K562 (cell line): ENCODE measurements around the gene OR2H2. TPM values are rescaled to one million over a fixed set of nuclear protein-coding genes. Genes with fewer than 3 reads are reported as not detected.

Experiments used
- ATAC-seq: fragments of 200-7000 bp; cut with Tn5 transposase; 3 replicates; pipeline ENCODE4 v1.9.1; 2020; ENCODE audit warnings: moderate library complexity
- BruUV-seq: library from RNA; stranded (reverse); fragments of 400-500 nt; replicated peaks from 2 replicates; lab custom pipeline; 2021; lab: Mats Ljungman, UMichigan
- CTCF ChIA-PET: fragments of 300-600 bp; formaldehyde crosslinking; extraction: SDS; loops from one replicate; lab custom pipeline; 2021; ENCODE audit warnings: low intra/inter-chr PET ratio; lab: Yijun Ruan, JAX
- POLR2A ChIA-PET: fragments of 300-600, 350-650 bp; sonication (Branson Sonifier 250); formaldehyde crosslinking; extraction: SDS; loops from one replicate; lab custom pipeline; 2021; ENCODE audit warnings: antibody characterized with exemption, inconsistent platforms; lab: Yijun Ruan, JAX
- DNase-seq, 4 experiments: peaks; one replicate each; pipeline versions ENCODE4 v3.0.0 to v3.0.0-alpha.2; 2011 to 2018; ENCODE audit warnings: low spot score in 3 of 4, mixed read lengths in 3 of 4; ENCODE audit errors: extremely low read depth in 1 of 4
- FAIRE-seq: peaks from 2 replicates; lab custom pipeline; 2011; peaks lifted over from hg19 to GRCh38; lab: Jason Lieb, UNC
- H2AFZ ChIP-seq: 2 replicates; pipeline ENCODE4 v1.6.0; 2011; ENCODE audit warnings: low read depth, low read length, control low read depth, inconsistent platforms
- H3K27ac ChIP-seq: fragments of 200-600 bp; 3 replicates; pipeline ENCODE4 v1.8.0; 2011; ENCODE audit warnings: low read depth, mild to moderate bottlenecking, control low read depth, inconsistent platforms, low read length, moderate library complexity, mixed read lengths; ENCODE audit errors: extremely low read depth
- H3K27me3 ChIP-seq, 2 experiments: fragments of 300-600 bp in 1 of 2; 2 replicates in 1 of 2; 3 replicates in 1 of 2; pipeline versions ENCODE4 v1.6.0 to v1.8.0; 2011; ENCODE audit warnings: inconsistent platforms in 2 of 2, low read length in 2 of 2, mild to moderate bottlenecking in 1 of 2, mixed read lengths in 1 of 2, moderate library complexity in 1 of 2; ENCODE audit not compliant: control insufficient read depth in 2 of 2, insufficient read depth in 2 of 2
- H3K36me3 ChIP-seq: fragments of 300-600 bp; 3 replicates; pipeline ENCODE4 v1.8.0; 2011; ENCODE audit warnings: mild to moderate bottlenecking, low read length, inconsistent platforms; ENCODE audit not compliant: control insufficient read depth, insufficient read depth
- H3K4me1 ChIP-seq, 2 experiments: fragments of 200-600 bp in 1 of 2; replicated peaks in 1 of 2; 2 replicates in 1 of 2; 3 replicates in 1 of 2; pipeline versions ENCODE4 v1.5.1 to v1.8.0; 2011; ENCODE audit warnings: inconsistent platforms in 2 of 2, low read length in 2 of 2, mild to moderate bottlenecking in 1 of 2, mixed read lengths in 1 of 2, moderate library complexity in 1 of 2; ENCODE audit not compliant: control insufficient read depth in 2 of 2, insufficient read depth in 2 of 2
- H3K4me2 ChIP-seq: 2 replicates; pipeline ENCODE4 v1.6.1; 2011; ENCODE audit warnings: low read length, control low read depth, inconsistent platforms, mixed read lengths; ENCODE audit not compliant: insufficient read depth
- H3K4me3 ChIP-seq: fragments of 200-600 bp; sonication (generic), shearing (Covaris generic); 2 replicates; pipeline ENCODE4 v1.5.1; 2016; ENCODE audit warnings: control low read depth, inconsistent platforms
- H3K79me2 ChIP-seq: fragments of 200-600 bp; 3 replicates; pipeline ENCODE4 v1.8.0; 2011; ENCODE audit warnings: low read length, inconsistent platforms; ENCODE audit not compliant: control insufficient read depth, insufficient read depth
- H3K9ac ChIP-seq, 2 experiments: 2 replicates each; pipeline versions ENCODE4 v1.6.0 to v1.6.1; 2011; ENCODE audit warnings: low read depth in 2 of 2, low read length in 2 of 2, control low read depth in 1 of 2, inconsistent platforms in 1 of 2, mild to moderate bottlenecking in 1 of 2, mixed read lengths in 1 of 2; ENCODE audit not compliant: insufficient read depth in 1 of 2
- H3K9me1 ChIP-seq: one replicate; pipeline ENCODE4 v1.6.0; 2011; ENCODE audit warnings: inconsistent platforms, mild to moderate bottlenecking, low read length, moderate library complexity; ENCODE audit not compliant: control insufficient read depth, insufficient read depth
- H3K9me3 ChIP-seq: replicated peaks from 2 replicates; pipeline ENCODE4 v1.5.1; 2011; ENCODE audit warnings: low read depth, low read length, inconsistent platforms; ENCODE audit not compliant: control insufficient read depth, insufficient read depth
- H4K20me1 ChIP-seq: replicated peaks from 2 replicates; pipeline ENCODE4 v1.6.1; 2011; ENCODE audit warnings: low read length, inconsistent platforms, mixed read lengths; ENCODE audit not compliant: control insufficient read depth, insufficient read depth
- CAMTA2 ChIP-seq: fragments of 250-450 bp; sonication (Bioruptor Pico); conservative IDR thresholded peaks from 2 replicates; pipeline ENCODE4 v1.5.1; 2022
- CBX3 ChIP-seq, 2 experiments: IDR thresholded peaks; 1 replicate in 1 of 2; 2 replicates in 1 of 2; pipeline ENCODE4 v1.6.1; 2012; ENCODE audit warnings: inconsistent platforms in 2 of 2, low read length in 2 of 2, borderline replicate concordance in 1 of 2, control low read depth in 1 of 2
- CEBPG ChIP-seq, 3 experiments: fragments of 200-800 bp in 1 of 3; sonication (Bioruptor generic) in 1 of 3; sonication (generic) in 1 of 3; formaldehyde crosslinking in 1 of 3; IDR thresholded peaks in 2 of 3; conservative IDR thresholded peaks in 1 of 3; 2 replicates each; pipeline versions ENCODE4 v1.6.1 to v1.8.0; 2016 to 2022; ENCODE audit warnings: missing compliant biosample characterization in 2 of 3, missing genetic modification characterization in 2 of 3, mild to moderate bottlenecking in 1 of 3, missing genetic modification reagents in 1 of 3
- FOXM1 ChIP-seq, 2 experiments: fragments of 450-650 bp in 1 of 2; sonication (generic) in 1 of 2; formaldehyde crosslinking in 1 of 2; IDR thresholded peaks; 2 replicates each; pipeline versions ENCODE4 v1.6.1 to v1.9.0; 2017 to 2022; ENCODE audit warnings: low read depth in 2 of 2, mild to moderate bottlenecking in 2 of 2, missing genetic modification reagents in 1 of 2, moderate library complexity in 1 of 2
- KHSRP ChIP-seq: fragments of 450-650 bp; IDR thresholded peaks from 2 replicates; pipeline ENCODE4 v1.6.1; 2017
- KLF13 ChIP-seq: fragments of 450-650 bp; IDR thresholded peaks from 2 replicates; pipeline ENCODE4 v1.6.1; 2016; ENCODE audit warnings: missing genetic modification characterization, low read depth, mild to moderate bottlenecking, missing compliant biosample characterization, moderate library complexity, borderline replicate concordance
- MTA1 ChIP-seq: fragments of 450-650 bp; IDR thresholded peaks from 2 replicates; pipeline ENCODE4 v1.6.1; 2017; ENCODE audit warnings: borderline replicate concordance
- SREBF1 ChIP-seq: fragments of 150-350 bp; IDR thresholded peaks from 2 replicates; pipeline ENCODE4 v1.6.1; 2014; ENCODE audit warnings: antibody characterized with exemption, low read depth, low read length, borderline replicate concordance
- THRAP3 ChIP-seq: fragments of 450-650 bp; IDR thresholded peaks from 2 replicates; pipeline ENCODE4 v1.6.1; 2016; ENCODE audit warnings: mild to moderate bottlenecking, inconsistent platforms, borderline replicate concordance
- THRB ChIP-seq: fragments of 450-650 bp; formaldehyde crosslinking; conservative IDR thresholded peaks from 2 replicates; pipeline ENCODE4 v1.4.0; 2022; ENCODE audit warnings: mild to moderate bottlenecking, missing genetic modification characterization
- ZNF354B ChIP-seq: fragments of 250-450 bp; sonication (Bioruptor Pico); IDR thresholded peaks from 2 replicates; pipeline ENCODE4 v1.4.0; 2020
- ZNF551 ChIP-seq: fragments of 250-450 bp; sonication (Bioruptor Pico); IDR thresholded peaks from 2 replicates; pipeline ENCODE4 v1.5.0; 2021; ENCODE audit warnings: mild to moderate bottlenecking, moderate library complexity
- ZNF707 ChIP-seq: fragments of 250-450 bp; sonication (Bioruptor Pico); conservative IDR thresholded peaks from 2 replicates; pipeline ENCODE4 v1.8.0; 2022; ENCODE audit warnings: inconsistent platforms, mild to moderate bottlenecking, moderate library complexity
- ZNF75A ChIP-seq: fragments of 450-650 bp; formaldehyde crosslinking; IDR thresholded peaks from 2 replicates; pipeline ENCODE4 v1.4.0; 2020; ENCODE audit warnings: mild to moderate bottlenecking
- WGBS: fragments of 100-300 bp; shearing (Covaris generic); methylation state at CpG from one replicate; pipeline ENCODE4 v1.1.6; 2016; ENCODE audit warnings: low coverage, mixed read lengths; ENCODE audit not compliant: insufficient coverage; ENCODE audit errors: missing lambda C conversion rate; 5-methylcytosine and 5-hydroxymethylcytosine counted together
- in situ Hi-C: fragments of 300-500 bp; cut with MboI; formaldehyde crosslinking; loops from 4 replicates; pipeline ENCODE4 v1.15.0; 2018; ENCODE audit warnings: inconsistent platforms, mixed read lengths
- intact Hi-C: fragments of 100-400 bp; cut with micrococcal nuclease; formaldehyde crosslinking; loops from 2 replicates; pipeline ENCODE4 v1.14.2; 2022
- polyA plus RNA-seq, 8 experiments: library from polyadenylated mRNA; depleted of rRNA in 4 of 8; stranded (reverse) in 5 of 8; unstranded in 3 of 8; fragments of >200 nt; fragmentation: Nextera tagmentation in 2 of 8; fragmentation: Illumina TruSeq in 1 of 8; extraction: Ambion mirVana in 2 of 8; extraction: Trizol in 1 of 8; gene quantifications; 2 replicates each; pipeline versions ENCODE4 v1.2.1 to v1.2.3, GENCODE V29; 2011 to 2014; ENCODE audit warnings: inconsistent platforms in 1 of 8, missing spikeins in 1 of 8
- total RNA-seq, 7 experiments: library from RNA; depleted of rRNA in 6 of 7; stranded (reverse); fragments of >200 nt in 6 of 7; fragmentation: Illumina TruSeq in 2 of 7; extraction: Trizol in 2 of 7; gene quantifications; 2 replicates each; pipeline versions ENCODE4 v1.2.1 to v1.2.3, GENCODE V29; 2011 to 2021; ENCODE audit warnings: low replicate concordance in 1 of 7

Gene OR2H2
- total and polyA plus RNA-seq, 9 of the 15 experiments (the other 6 are each of a cell fraction or from before 2014, with no cell fraction given) = not detected

GRCh38 chr6:29610540-29610939 lies 25.6 kb downstream of the OR2H2 start:
- in situ Hi-C loops = no loop called here
- no peaks in the 10 kb centered on the region for H3K9me3 ChIP-seq

More at GRCh38 chr6:29610540-29610939, 25.6 kb downstream of the OR2H2 start:
- H3K9ac ChIP-seq = no peak overlapping the region
- DNase-seq (no peak), ATAC-seq (no peak), FAIRE-seq (no peak)
- ChIA-PET POLR2A (interaction anchor here (1.6 to 1.8 kb wide), 2 partner anchors 9 to 11 kb away, joined by 4 to 6 read pairs; no protein-coding TSS in a partner anchor), CTCF (no interaction called here)
- H4K20me1 ChIP-seq = peaks cover 5% of the 10 kb centered on the region; the same call in 1 of the 2 replicates
- no peaks in the 10 kb centered on the region for H3K9me1 ChIP-seq
- H3K36me3 ChIP-seq = peaks cover 95% of the 10 kb centered on the region
- no peak overlapping the region for H2AFZ ChIP-seq
- TF ChIP-seq ZNF75A (CRISPR knock-in tag) = no peak
- no peak for TF ChIP-seq THRAP3
- no peak for TF ChIP-seq MTA1
- no peak for TF ChIP-seq KLF13 (tag)
- TF ChIP-seq ZNF707 (CRISPR knock-in tag) = no peak
- no peak for TF ChIP-seq ZNF354B
- TF ChIP-seq THRB (CRISPR knock-in tag) = no peak
- no peak for TF ChIP-seq CBX3 (IDR thresholded peaks at IDR 0.05; ENCODE audit: borderline replicate concordance in 1 of 2, low read length in 2 of 2)
- TF ChIP-seq SREBF1 = no peak
- TF ChIP-seq ZNF551 (CRISPR knock-in tag) = no peak
- no peak for TF ChIP-seq CAMTA2 (CRISPR knock-in tag)
- TF ChIP-seq KHSRP = no peak
- no peak for TF ChIP-seq FOXM1 (IDR thresholded peaks at IDR 0.05; ENCODE audit: low read depth)
- TF ChIP-seq FOXM1 (CRISPR knock-in tag; IDR thresholded peaks at IDR 0.05; ENCODE audit: low read depth) = no peak
- no peak for TF ChIP-seq CEBPG (CRISPR knock-in tag; IDR thresholded peaks at IDR 0.05)
- TF ChIP-seq CEBPG (tag; conservative IDR thresholded peaks at IDR 0.05 in 1 of 2, IDR thresholded peaks at IDR 0.05 in 1 of 2) = no peak
- no TSS peak for BruUV-seq
- no peaks in the 10 kb centered on the region for H3K4me1 ChIP-seq
- intact Hi-C loops = no loop called here
- H3K27me3 ChIP-seq = no peaks in the 10 kb centered on the region
- H3K4me3 ChIP-seq = no peak overlapping the region
- no peaks in the 10 kb centered on the region for H3K79me2 ChIP-seq
- H3K4me2 ChIP-seq = no peak overlapping the region
- H3K27ac ChIP-seq = no peak overlapping the region
- 93% methylated on average over 4 of the region's 4 CpGs for whole genome bisulfite sequencing
